ENCODE measurements around the gene CCRL2.

CCRL2 gene

DNA sequence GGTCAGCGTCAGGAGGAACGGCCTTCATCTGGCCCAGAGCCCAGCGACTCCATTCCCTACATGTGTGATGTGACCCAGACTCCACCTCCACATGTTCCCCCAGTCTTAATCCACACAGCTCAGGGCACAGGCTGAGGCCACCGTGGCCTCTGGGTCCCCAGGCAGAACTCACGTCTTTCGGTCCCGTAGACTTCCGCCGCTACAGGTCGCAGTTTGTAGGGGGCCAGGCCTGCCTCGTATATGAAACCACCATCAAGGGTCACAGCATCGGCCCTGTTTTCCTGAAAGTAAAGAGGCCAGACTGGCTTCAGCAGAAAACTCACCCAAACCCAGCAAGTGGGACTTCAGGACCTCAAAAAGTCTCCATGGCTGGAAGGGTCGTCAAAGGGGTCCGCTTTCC lies 49.1 kb downstream of the CCRL2 start:
- no peak for DNase-seq (ENCODE audit: low read depth, low spot score)

Data from ELF-1 (cell line).